ENCODE data around the gene PIK3CB. TPM values are rescaled to one million over a fixed set of nuclear protein-coding genes. Genes with fewer than 3 reads are reported as not detected.

The PIK3CB gene
- 9.2 to 22.3 TPM (median 17.7 TPM) in 5 replicates for total RNA-seq (2022; extraction: Qiagen RNA extraction; ENCODE audit: low read depth)

DNA sequence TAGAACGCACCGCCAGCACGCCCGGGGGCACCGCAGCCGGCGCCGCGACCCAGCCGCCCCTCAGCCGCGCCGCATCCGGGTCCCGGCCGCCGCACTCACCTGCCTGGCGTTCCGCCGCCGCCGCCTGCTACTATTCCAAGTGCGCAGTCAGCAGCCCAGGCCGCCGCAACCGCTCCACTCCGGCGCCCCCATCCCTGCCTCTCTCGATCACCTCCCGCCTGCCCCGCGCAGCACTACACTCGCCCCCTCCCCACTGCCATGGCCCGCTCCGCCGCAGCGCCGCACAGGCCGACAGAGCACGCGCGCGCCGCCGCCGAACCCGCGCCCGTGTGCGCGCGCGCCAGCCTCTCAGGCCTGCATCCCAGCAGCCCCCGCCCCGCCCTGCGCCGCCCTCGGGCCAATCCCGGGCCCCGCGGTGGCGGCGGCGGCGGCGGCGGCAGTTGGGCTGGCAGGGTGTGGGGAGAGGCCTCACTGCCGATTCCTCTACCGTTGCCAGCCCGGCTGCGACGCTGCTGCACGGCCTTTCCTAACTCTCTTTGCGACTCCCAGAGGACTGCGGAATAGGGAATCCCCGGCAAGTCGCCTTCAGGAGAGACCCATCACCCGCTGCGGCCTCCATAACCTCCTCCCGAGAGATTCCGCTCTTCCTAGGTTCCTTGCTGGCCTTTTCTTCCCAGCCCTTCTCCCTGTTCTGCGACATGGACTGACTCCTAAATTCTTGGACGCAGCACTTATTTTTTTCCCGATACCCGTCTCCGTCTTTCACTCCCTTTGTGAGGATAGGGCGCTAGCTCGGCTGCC lies at the start of gene PIK3CB:
Gene PIK3CB, minus strand, starts transcription at position 333 of the 801 bp plus-strand sequence. CDS start 75,585 bp downstream, outside the sequence.

DNA sequence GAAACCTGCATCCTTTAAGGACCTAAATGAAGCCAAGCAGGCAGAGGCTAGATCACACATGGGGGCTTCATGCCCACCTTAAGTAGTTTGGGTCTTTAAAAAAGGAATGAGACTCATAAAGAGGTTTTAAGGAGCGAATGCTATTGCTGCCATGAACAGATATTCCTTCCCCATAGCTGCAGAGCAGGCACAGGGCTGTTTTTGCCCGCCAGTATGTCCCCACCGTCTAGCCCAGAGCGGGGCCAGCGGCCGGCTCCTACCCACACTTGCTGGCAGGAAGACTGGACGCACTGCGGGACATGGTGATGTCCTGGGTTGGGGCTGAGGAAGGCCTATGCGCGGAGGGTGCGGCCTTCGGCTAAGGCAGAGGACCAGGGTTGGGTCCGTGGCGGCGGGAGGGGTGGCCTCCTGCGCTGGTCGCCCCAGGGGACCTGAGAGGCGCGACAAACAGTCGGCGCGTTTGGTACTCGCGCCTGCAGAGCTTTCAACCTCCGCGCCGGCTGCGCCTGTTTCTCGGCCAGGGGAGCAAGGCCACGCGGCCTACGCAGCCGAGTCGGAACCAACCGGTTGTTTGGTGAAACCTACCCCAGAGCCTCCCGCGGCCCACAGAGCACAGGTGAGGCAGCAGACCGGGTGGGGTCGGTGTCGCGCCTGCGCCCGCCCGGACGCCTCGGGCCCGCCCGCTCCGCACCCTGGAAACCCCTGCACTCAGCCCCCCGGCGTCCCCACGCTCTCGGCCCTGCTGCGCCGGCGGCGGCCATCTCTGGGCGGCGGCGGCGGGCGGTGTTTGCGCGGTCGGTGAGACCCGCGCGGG lies 226.2 kb downstream of the PIK3CB start, which contains the start of gene FAIM:
Gene FAIM, plus strand, starts transcription at position 450 of the 814 bp plus-strand sequence. CDS start 10,956 bp downstream, outside the sequence.

Other genes starting within 250 kb of the PIK3CB start
- 2.7 to 9.2 TPM (median 6.5 TPM) in 5 replicates for gene CEP70, start 240.7 kb downstream of the PIK3CB start, total RNA-seq (2022; extraction: Qiagen RNA extraction; ENCODE audit: low read depth)
- gene FAIM, start 226.2 kb downstream of the PIK3CB start, total RNA-seq (2022; extraction: Qiagen RNA extraction; ENCODE audit: low read depth), result 16.5 to 27.5 TPM (median 21.2 TPM) in 5 replicates
- 3.0 to 5.7 TPM (median 5.2 TPM) in 5 replicates for gene FOXL2, start 112.2 kb upstream of the PIK3CB start, total RNA-seq (2022; extraction: Qiagen RNA extraction; ENCODE audit: low read depth)
- gene FOXL2NB, start 112.3 kb upstream of the PIK3CB start, total RNA-seq (2022; extraction: Qiagen RNA extraction; ENCODE audit: low read depth), result 0.48 to 1.5 TPM (median 1.3 TPM) in 5 replicates
- gene PRR23A, start 171.3 kb upstream of the PIK3CB start, total RNA-seq (2022; extraction: Qiagen RNA extraction; ENCODE audit: low read depth), result not detected in 5 replicates
- not detected in 5 replicates for gene PRR23B, start 186.0 kb upstream of the PIK3CB start, total RNA-seq (2022; extraction: Qiagen RNA extraction; ENCODE audit: low read depth)
- not detected in 5 replicates for gene PRR23C, start 210.0 kb upstream of the PIK3CB start, total RNA-seq (2022; extraction: Qiagen RNA extraction; ENCODE audit: low read depth)

Measured in A549 treated with RU486 at 1 μM for 4 hours (cell line).